GM18520 (cell line): ENCODE data around the gene UMAD1.
"Not testable (repeated sequence)": the region's sequence is repeated elsewhere in the genome, so short reads cannot be mapped to it uniquely, and the experiment has no call there.

Experiments
- ATAC-seq: cut with Tn5 transposase; IDR thresholded peaks from one replicate; pipeline ENCODE4 v1.9.1; 2021; ENCODE audit not compliant: unreplicated experiment

Gene UMAD1

GRCh38 chr7:7820939-7821338, 180.4 kb downstream of the UMAD1 start:
- no peak for ATAC-seq

- ATAC-seq, result no peak
Measured at GRCh38 chr7:7821517-7821916, 181.0 kb downstream of the UMAD1 start.

DNA sequence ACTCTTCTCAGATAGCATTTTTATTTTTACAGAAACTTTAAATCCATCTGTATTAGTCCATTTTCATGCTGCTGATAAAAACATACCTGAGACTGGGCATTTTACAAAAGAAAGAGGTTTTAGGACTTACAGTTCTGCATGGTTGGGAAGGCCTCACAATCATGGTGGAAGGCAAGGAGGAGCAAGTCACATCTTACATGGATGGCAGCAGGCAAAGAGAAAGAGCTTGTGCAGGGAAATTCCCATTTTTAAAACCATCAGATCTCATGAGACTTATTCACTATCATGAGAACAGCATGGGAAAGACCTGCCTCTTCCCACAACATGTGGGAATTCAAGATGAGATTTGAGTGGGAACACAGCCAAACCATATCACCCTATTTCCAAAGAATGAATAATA, 184.7 kb downstream of the UMAD1 start:
- not testable (repeated sequence) for ATAC-seq

GRCh38 chr7:7829667-7830066, 189.1 kb downstream of the UMAD1 start:
- ATAC-seq, result no peak

DNA sequence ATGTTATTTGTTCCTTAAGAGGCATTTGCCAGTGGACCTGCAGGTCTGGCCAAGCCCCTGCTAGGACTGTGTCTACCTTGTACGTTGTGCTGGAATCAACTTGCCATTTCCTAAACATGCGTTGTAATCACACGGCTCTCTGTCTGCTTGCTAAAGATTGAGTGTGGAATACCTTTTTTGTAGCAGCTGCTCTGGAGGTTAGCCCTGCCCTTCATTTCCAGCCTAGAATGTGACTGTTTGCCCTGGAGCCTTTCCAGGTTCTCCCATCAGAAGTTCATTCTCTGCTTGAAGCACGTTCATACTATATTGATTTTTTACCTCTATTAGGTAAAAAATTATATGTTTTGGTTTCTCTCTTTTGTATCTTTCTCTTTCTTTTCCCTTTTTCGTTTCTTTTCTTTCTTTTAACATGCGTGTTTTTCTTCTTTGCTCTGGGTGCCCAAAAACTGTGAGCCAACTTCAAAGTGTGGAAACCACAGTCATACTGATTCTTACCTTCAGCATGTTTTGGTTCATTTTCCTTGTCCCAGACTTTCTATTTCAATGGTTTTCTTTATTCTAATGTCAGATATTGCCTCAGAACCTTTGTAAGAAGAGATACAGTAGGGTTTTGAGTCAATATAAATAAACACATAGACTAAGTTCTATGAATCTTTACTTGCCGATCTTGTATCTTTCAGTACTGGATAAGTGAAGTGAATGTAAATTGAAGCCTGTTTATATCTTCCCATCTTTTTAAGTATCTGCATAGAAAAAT, 189.7 kb downstream of the UMAD1 start:
- ATAC-seq, result no peak

- no peak for ATAC-seq
Measured at GRCh38 chr7:7832518-7832917, 192.0 kb downstream of the UMAD1 start.

- no peak for ATAC-seq
Measured at GRCh38 chr7:7834761-7835160, 194.2 kb downstream of the UMAD1 start.

DNA sequence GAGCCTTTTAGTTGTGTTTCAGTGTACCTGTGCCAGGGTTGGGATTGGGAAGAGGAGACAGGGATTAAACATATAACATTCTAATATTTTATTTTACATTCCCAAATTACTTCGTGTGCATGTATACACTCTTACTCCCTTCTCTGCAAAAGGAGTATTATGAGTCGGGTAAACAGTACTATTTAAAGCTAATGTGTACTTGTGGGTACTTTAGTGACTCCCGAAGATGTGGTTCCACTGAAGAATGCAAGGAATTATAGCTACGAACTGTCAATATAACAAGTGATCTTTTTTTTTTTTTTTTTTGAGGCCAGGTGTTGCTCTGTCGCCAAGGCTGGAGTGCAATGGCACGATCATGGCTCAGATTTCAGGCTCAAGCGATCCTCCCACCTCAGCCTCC, 200.5 kb downstream of the UMAD1 start:
- ATAC-seq, result no peak

DNA sequence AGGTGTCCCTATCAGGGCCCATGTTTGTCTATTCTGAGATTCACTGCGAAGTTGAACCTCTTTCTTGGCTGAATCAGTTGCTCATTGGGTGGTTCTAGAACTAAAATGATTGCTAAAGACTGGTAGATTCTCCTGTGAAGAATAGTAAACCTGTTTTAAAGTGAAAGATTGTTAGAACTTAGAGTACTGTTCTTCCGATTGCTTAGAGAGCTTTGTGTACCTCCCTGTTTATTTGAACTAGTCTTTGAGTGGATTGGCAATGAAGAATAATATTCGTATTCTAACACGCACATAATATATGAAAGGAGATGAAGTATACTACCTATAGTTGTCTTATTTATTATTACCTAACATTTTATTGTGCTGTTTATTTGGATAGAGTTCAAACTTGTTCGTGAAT, 202.7 kb downstream of the UMAD1 start:
- no peak for ATAC-seq

DNA sequence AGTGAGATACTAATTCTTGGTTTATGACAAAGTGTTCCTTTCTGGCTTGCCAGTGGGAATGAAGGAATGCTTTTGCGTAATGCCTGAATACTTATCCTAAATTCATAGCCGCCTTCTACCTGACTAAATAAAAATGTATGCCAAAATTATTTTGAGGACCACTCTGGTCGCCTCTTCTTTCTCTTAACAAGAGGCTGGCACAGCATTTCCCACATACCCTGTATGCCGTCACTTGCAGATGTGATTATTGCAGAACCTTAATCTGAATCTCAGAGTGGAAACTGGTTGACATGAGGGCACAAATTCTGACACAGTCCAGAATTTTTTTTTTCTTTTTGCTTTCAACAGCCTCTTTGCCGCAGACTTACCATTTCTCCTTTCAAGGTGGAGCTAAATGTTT, 203.4 kb downstream of the UMAD1 start:
- no peak for ATAC-seq

DNA sequence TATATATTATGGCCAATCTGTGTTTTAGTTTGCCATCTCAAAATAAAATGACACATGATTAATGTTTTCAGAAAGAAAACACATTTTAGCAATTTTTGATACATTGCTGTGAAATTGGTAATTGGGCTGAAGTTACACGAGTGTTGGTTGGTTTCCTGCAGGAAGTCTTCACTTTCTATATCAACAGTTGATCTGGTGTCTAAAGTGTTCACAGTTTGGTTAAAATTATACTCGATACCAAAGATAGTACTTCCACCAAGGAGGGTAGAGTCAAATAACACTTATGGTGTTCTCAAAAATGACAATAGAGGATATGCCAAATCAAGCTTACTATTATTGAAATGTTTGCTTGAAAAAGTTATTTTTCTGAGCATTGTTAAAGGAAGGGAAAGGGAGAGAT, 207.7 kb downstream of the UMAD1 start:
- ATAC-seq, result no peak

DNA sequence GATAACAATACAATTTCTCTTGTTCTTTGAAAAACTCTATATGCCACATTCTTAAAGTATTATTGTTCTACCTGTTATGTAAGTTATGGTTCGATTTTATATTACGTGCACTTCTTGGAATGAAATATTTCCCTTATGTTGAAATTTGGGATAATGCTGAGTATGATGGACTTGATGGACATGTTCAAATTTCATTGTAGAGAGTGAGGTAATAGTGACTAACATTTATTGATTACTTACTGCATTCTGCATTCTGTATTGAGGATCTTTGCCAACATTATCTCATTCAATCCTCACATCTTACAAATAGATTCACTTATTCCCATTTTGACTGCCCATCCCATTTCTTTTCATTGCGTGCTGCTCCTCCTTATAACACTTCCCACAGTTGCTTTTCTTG, 208.3 kb downstream of the UMAD1 start:
- ATAC-seq, result no peak

GRCh38 chr7:7850150-7850549, 209.6 kb downstream of the UMAD1 start:
- no peak for ATAC-seq

DNA sequence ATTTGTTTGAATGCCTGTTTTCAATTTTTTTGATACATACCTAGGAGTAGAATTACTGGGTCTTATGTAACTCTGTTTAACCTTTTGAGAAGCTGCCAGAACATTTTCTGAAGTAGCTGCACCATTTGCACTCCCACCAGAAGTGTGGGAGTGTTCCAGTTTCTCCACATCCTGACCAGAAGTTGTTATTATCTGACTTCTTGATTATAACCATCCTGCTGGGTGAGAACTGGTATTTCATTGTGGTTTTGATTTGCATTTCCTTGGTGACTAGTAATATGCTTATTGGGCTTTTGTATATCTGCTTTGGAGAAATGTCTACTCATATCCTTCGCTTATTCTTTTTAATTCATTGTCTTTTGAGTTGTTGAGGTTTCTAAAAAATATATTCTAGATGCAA, 210.8 kb downstream of the UMAD1 start:
- ATAC-seq, result no peak

- ATAC-seq, result no peak
Measured at GRCh38 chr7:7851991-7852390, 211.4 kb downstream of the UMAD1 start.

DNA sequence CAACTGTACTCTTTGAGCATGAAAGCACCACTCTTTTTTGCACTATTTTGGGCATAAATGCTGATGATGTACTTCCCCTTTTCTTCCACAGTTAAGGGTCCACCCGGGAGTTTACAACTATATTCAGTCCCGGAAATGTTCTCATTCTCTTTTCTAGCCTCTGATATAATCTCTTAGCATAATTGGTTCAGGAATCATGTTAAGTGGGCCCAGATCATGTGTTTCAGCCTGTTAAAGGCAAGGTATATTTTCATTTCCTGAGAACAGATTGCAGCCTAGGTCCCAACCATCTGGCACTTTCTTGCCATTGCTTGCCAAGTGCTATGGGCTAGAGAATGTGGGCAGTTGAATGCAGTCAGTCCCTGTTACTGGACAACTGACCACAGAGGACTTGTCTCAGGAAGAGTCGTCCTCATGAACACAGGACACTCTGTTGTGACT, 216.6 kb downstream of the UMAD1 start:
- ATAC-seq, result no peak

GRCh38 chr7:7858559-7858958, 218.0 kb downstream of the UMAD1 start:
- no peak for ATAC-seq

GRCh38 chr7:7859411-7859810, 218.9 kb downstream of the UMAD1 start:
- no peak for ATAC-seq

DNA sequence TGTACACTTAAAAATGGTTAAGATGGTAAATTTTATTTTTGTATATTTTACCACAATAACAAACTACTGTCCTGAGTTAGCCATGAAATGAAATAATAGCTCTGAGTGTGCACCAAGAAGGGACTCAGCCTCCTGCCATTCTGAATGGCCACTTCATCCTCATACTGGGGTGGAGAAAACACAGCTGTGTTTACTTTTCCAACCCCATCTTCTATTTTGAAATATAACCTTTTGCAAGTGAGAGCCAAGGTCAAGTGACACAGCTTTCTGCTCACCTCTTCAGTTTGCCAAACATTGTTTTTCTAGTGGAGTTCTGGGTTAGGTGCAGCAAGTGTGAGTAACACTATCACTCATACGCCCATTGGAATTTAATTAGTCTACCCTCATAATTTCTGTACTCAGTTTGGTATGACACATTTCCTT, 220.7 kb downstream of the UMAD1 start:
- ATAC-seq, result no peak

DNA sequence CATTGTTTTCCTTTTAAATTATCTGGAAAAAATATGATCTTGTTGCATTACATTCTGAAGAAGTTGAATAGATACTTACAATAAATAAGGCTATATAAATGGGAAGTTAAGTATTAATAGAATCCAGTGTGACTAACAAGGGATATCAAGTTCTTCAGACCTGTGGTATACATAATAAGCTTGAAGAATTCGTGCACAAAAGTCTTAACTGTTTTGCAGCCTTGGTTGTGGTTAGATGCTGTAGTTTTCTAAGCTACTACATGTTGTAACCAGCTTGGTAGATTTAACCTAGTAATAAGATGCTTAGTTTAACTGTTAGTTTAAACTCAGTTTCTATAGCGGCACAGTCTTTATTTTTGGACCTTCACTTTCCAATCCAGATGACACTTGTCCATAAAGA, 221.8 kb downstream of the UMAD1 start:
- no peak for ATAC-seq

DNA sequence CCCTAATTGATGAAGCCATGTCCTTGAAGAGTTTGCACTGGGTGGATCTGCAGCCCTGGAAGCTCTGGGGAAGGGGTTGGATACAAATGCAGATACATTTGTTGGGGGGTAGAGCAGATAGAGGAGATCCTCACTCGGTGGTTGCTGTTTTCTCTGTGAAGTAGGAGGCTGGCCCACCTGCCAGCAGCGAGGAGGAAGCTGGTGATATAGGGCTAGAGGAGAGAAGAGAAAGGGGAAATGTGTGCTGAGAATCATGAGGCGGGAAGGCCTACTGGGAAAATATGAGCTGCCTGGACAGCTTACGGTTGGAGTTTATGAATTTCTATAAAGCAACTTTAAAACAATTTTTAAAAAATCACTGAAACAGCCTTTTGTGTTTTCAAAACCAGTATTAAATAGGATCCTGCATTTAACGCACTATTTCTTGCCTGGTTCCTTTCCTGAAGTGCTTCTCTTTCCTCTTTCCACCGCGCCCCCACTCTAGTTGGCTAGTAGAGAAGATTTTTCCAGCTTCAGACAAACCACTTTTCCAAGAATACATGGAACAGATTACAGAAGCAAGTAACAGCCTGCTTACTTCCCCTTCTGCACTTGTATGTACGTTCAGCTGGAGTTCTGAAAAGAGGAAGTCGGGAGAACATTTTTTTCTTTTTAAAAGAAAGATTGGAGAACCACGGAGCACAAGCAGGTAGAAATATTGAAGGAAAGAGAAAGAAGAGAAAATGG, 227.5 kb downstream of the UMAD1 start:
- ATAC-seq, result no peak

DNA sequence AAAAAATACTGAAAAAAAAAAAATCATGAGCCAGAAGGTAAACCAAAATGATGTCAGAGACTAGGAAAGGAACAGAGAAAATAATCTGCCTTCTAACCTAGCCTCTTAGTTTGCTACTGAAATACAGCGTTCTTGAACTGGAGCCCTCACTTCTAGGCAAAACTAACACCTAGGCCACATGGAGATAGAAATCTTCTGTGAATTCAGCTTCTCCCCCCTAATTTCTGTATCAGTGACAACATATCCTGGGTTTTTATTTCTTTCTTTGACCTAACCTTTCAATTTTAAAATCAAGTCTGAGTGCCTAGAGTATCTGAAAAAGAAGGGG, 228.0 kb downstream of the UMAD1 start:
- no peak for ATAC-seq

DNA sequence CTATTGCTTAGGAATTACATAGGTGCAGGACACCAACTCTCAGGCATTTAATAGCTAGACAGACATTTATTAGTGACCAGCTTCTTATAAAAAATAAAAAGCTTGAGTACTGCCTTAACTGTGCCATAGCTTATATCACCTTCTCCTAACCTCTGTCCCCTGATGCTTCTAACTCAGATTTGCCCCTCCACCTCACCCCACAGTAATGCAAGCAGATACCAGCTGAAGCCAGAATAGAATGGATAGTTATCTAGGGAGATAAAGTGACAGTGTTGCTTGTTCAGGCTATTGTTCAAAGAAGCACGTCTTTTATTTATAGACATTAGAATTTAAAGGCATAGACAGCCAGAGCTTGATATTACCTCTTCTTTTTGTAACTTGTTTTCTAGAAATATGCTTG, 228.5 kb downstream of the UMAD1 start:
- ATAC-seq, result no peak
